Activated CD4-positive, CD25-positive, alpha-beta regulatory T cell (primary cell): ENCODE data around the gene OLFM2.
"Not testable (repeated sequence)": the region's sequence is repeated elsewhere in the genome, so short reads cannot be mapped to it uniquely, and the experiment has no call there.

Source experiments
- DNase-seq, 4 experiments: peaks; one replicate each; lab custom pipeline; 2025; lab: John Stamatoyannopoulos, UW

Gene OLFM2

DNA sequence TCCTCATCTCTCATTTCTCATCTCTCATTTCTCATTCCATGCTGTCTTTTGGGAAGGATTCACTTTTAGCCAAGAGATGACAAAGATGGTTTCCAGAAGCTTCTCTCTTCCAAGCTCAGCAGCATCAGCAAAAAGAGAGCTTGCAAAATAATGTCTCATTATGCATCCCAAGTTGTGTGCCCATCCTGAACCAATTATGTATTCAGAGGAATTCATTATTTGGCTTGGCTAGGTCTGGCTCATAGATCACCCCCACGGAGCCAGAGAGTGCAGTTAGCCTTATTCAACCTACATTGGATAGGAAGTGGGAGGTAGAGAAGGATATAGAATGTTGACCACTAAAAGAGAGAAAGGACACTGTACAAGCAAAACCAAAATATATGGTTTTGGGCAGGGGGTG is 5.4 kb upstream of the OLFM2 start:
- no peak for DNase-seq

DNA sequence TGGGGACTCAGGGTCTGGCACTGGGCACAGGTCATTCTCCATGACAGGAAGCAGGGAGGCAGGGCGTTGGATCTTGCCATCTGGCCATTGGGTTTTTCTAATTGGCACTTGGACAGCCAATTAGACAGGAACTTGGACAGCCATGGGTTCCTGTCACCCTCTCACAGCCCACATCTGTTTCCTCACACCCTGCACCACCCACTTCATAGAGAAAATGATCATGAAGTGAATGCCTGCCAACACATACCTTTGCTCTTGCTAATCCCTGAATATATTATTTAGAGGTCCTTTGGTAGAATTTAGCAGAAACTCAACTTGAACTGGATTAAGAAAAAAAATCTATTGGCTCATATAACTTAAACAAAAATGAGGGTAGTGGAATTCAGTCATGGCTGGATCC is 4.9 kb upstream of the OLFM2 start:
- DNase-seq = no peak

DNA sequence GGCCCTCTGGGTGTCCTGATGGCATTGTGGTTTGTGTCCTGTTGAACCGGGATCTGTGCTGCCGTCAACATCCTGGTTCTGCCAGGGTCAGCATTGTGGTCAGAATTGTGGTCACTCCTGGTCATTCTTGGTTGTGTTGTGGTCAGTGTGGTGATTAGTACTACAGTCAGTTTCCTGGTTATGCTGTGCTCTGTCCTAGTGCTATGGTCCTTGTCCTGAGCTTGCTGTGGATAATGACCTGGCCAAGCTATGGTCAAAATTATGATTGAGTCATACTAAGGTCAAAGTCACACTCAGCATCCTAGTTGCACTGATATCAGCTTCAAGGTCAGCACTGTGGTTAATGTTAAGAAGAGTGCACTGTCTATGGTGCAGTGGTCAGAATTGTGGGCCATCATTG is 4.5 kb upstream of the OLFM2 start:
- no peak for DNase-seq

DNA sequence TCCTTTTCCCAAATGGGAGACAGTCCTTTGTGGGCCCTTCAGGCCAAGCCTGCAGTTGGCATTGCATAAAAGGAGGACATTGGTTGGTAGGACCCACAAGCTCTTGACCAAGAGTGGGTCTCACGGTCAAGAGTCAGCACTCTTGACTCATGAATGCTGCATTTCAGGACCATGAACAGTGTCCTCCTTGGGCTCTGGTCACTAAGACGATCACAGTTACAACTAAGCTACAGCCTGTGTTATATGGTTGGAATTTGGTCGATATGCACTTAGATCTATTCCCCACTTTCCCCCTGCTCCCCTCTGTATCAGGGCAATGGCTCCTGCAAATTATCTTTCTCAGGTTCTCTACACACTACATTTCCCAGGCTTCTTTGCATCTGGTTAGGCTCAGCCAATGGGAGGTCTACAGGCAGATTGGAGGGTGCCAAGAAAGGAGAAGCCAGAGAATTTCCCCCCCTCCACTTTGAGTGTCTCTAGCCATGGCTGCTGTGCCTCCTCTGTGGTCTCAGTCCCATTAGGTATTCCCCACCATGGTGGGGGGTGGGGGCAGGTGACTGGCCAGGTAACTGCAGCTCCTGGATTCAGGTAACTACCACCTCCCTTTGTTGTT is 3.1 kb upstream of the OLFM2 start:
- DNase-seq = no peak

DNA sequence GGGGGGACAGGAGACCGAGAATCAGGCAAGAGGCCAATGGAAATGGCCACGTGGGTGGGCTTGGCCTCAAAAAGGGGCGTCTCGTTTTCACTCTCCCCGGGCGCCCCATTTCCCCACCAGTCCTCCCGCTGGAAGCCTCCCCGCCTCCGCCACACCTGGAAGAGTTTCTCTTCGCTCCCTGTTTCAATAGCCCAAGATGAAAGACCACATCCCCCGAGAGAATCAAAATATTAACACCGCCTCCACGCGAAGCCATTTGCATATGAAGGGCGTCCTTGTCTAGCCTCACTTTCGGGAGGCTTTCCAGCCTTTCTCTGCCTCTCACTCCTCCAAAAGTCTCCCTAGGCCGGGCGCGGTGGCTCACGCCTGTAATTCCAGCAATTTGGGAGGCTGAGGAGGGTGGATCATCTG is 691 bp upstream of the OLFM2 start:
- DNase-seq = no peak

DNA sequence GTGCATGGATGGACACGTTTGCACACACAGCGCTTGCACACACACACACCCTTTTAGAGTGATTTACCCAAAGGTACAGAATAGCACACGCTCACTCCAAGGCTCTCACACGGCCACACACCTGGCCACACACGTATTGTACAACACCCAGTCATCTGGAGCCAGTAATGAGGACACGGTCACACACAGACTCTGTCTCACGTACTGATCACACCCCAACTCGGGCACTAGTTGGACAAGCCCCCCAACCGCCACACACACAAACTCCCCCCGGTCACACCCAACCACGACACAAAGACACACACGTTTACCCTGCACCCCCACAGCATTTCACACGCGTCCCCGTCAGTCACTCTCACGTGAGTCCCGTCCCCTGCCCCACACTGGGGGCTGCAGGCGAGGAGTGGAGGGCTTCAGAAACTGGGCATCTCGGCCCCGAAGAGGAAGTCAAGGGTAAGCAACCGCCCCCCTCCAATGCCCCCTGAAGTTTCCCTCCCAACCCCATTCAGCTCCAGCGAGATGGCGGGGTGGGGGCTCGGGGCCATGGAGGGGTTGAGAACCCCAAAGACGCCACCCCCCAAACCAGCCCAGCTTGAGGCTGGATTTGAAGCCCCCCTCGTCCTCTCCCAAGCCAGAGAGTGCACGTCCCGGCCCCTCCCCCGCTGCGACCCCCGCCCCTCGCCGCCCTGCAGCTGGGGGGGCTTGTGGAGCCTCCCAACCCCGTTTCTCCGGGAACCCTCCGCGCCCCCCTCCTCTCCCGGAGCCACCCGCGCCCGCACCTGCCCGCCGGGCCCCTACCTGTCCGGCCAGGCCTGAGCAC is 599 bp downstream of the OLFM2 start:
- DNase-seq = no peak

DNA sequence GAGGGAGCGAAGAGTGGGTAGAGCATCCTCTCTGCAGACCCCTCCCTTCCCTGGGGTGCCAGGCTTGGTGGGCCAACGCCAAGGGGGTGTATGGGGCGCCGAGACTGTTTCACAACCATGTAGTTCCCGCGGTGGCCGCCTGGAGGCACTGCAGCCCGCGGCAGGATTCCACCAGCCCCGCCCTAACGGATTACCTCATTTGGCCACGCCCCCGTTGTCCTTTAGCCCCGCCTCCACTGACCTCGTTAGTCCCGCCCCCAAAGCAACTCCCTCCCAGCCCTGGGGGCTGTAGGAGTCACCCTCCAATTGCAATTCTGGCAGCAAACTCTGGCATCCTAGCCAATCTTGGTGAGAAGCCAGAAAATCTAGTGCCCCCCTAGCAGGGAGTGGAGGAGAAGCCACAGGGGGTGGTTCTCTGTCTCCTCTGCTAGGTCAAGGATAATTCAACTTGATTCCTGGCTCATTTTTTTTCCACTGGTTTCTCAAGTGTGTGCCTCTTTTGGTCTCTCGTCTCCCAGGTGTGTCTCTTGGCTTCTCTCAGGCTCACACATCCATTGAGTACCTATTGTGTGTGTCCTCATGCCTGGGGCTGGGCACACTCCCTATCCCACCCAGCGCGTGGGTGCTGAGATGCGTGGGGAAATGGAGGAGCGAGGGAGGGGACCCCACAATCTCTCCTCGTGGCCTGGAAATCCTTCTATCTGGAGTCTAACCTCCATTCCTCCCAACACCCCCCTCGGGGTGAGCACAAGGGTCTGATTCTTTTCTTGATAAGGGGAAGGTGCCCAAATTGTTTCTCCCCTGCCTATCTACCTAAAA is 2.0 kb downstream of the OLFM2 start:
- peak; percentile 37 to 75 (median 54) for DNase-seq

DNA sequence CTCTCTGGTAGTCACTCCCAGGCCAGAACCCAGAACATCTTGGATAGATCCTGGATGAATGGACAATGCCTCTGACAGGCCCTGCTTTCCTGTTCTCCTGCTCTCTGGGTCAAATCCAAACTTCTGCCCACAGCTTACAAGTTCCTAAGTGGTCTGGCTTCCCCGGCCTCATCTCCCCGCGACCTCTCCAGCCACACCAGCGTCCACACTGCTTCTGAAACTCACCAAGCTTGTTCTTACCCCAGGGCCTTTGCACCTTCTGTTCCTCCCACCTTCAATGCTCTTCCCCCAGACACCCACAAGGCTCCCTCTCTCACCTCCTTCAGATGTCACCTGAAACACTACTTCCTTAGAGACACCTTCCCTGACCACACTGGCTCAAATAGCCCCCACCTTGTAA is 3.5 kb downstream of the OLFM2 start:
- no peak for DNase-seq

DNA sequence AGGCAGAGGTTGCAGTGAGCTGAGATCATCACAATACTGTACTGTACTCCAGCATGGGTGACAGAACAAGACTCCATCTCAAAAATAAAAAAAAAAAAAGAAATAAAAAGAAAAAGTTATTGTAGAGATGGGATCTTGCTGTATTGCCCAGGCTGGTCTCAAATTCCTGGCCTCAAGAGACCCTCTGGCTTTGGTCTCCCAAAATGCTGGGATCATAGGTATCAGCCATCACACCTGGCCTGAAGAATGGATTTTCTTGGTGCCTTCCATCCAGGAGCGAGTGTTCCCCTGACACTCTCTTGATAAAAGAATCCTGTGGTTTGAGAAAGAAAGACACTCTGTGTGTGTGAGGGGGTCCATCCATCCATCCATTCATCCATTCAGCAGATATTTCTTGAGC is 4.7 kb downstream of the OLFM2 start:
- no peak for DNase-seq

DNA sequence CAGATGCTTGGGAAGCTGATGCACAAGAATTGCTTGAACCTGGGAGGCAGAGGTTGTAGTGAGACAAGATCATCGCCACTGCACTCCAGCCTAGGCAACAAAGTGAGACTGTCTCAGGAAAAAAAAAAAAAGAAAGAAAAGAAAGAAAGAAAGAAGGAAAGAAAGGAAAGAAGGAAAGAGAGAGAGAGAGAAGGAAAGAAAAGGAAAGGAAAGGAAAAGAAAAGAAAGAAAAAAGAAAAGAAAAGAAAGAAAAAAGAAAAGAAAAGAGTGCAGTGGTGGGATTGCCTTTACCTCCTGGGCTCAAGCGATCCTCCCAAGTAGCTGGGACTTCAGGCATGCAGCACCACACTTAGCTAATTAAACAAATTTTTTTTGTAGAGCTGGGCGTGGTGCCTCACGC is 12.9 kb downstream of the OLFM2 start:
- DNase-seq = no peak

DNA sequence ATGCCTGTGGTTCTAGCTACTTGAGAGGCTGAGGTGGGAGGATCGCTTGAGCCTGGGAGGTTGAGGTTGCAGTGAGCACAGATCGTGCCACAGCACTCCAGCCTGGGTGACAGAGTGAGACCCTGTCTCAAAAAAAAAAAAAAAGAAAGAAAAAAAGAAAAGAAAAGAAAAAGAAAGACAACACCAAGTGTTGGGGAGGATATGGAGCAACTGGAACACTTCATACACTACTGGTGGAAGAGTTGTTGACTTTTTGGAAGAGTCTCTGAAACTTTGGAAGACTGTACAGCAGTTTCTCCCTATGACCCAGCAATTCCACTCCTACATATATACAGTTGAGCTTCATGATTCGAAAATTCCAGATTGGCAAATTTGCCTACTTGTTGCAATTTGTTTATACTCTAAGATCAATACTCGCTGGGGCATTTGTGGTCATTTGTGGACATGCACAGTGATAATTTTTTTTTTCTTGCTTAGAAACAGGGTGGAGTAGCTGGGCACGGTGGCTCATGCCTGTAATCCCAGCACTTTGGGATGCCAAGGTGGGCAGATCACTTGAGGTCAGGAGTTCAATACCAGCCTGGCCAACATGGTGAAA is 13.4 kb downstream of the OLFM2 start:
- DNase-seq = not testable (repeated sequence)

DNA sequence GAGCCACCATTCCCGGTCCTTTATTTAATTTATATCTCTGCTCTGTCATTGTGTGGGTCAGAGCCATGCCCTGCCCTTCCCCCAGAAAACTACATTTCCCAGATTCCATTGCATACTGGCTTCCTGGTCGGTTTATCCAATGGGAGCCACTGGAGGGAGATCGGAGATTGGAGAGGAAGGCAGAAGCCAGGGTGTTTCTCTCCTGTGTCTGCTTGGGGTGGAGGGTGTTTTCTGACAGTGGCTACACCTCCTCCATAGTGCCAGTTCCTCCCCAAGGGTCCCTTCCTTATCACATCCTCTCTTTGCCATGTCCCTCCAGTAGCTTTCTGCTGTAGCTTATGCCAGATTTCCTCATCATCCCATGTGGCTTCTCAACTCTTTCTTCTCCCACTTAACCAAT is 19.0 kb downstream of the OLFM2 start:
- DNase-seq = no peak

DNA sequence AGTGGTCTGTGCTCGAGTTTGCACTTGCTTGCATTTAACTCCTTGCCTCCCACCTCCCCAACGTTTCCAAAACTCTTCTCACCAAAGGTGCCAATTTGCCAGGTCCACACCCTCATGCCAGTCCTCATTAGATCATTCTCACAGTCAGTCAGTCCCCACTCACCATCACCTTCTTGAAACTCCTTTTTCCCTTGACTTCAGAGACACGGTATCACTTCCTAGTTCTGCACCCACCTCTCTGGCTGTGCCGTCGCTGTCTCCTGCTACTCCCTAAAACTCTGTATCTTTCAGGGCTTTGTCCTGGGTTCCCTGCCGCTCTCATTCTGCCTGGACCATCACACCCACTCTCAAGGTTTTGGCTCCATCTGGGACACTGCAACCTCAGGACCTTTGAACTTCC is 19.6 kb downstream of the OLFM2 start:
- no peak for DNase-seq

DNA sequence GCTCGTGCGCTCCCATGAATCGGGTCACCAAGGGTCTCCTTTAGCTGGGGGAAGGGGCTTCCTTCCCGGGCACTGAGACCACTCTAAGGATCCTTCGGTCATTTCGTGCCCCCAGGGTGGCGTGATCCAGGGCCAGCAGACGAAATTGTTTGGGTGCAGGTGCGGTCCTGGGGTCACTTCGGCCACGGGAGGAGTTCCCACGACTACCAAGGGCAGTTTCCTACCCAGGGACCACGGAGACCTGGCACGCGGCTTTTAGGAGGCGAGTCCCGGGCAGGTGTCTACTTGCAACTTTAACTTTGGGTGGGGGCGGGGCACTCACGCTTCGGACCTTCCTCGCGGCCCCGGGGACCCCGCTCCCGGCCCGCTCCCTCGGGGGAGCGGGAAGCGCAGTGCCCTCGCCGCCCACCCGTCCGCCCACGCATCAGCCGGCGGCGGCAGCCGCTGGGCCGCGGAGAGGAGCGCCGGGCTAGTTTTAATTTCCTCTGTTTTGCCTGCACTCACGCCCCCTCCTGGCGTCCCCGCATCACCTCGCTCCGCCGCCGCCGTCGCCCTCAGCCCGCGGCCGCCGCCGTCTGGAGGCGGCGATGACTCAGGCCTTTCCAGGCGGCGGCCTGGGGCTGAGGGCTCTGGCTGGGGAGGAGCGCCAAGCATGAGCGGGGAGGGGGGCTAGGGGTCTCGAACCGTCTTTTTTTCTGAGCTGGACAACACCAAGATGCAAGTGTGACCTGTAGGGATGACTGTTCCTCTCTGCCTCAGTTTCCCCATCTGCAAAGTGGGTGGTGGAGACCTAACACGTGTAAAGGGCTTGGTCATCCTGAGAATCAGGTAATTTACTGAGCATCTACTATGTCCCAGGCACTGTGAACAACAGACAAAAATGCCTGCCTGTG is 21.8 kb downstream of the OLFM2 start:
- DNase-seq = peak; percentile 53 to 69 (median 58)

DNA sequence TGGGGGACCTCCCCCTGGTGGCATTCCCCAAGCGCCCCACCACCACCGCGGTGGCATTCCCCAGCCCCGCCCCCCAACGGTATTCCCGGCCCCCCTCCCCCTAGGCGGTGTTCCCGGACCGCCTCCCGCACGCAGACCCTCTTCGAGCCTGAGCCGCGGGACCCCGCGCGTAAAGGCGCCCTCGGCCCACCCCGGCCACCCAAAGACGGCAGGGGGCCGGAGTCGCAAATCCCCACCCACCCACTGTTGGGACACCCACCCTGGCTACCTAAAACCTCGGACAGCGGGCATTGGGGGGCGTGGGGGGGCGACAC is 22.4 kb downstream of the OLFM2 start:
- no peak for DNase-seq

DNA sequence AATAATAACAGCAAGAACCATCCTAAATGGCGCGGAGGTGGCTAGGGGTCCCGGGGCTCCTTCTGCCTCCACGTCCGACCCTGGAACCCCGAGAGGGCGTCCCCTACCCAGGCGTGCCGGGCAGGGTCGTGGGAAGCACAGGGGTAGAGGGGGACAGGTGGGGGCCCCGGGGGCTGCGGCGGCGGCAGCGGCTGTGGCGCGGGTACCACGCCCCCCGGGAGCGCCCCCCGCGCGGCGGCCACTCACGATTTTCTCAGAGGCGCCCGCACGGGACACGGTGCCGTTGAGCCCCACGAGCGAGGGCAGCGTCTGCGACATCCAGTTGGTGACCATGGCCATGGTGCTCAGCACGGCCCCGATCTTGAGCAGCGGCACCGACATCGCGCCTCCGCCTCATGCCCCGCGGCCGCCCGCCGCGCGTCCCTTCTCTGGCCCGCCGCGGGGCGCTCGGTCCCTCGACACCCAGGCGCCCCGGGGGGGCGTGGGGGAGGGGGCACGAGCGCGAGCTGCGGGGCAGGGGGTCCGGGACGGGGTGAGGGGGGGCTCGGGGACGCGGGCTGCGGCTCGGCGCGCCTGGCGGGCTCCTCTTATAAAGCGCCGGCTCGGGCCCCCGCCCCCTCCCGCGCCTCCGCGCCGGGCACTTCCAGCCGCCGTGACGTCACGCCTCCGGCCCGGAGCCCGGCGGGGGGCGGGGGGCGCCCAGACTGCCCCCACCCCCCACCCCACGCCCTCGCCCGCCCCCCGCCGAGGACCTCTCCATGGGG is 22.9 kb downstream of the OLFM2 start:
- no peak for DNase-seq

DNA sequence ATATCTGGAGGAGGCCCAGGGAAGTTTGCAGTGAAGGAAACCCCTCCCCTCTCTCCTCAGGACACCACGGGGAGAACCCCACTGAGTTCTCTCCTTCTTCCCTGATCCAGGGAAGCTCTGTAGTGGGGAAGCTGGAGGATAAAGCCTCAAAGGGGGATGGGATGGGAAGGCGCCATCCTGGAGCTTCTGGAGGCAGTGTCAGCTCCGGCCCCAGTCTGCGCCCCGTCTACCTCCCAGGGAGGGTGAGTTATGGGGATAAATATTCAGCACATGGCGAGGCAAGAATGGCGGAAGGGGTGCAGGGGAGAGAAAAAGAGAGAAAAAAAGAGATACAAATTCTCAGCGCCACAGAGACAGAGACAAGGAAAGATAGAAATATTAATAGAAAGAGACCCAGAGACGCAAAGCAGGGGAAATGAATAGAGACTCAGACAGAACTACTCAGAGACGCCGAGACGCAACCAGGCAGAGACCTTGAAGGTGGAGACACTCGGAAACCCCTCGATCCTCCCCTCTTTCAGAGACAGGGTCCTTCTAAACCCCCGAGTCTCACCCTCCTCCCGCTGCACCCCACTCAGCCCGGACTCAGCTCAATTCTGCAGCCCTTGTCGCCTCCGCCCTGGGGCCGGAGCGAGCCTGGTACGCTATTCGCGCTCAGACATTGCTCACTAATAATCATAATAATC is 23.6 kb downstream of the OLFM2 start:
- no peak for DNase-seq

DNA sequence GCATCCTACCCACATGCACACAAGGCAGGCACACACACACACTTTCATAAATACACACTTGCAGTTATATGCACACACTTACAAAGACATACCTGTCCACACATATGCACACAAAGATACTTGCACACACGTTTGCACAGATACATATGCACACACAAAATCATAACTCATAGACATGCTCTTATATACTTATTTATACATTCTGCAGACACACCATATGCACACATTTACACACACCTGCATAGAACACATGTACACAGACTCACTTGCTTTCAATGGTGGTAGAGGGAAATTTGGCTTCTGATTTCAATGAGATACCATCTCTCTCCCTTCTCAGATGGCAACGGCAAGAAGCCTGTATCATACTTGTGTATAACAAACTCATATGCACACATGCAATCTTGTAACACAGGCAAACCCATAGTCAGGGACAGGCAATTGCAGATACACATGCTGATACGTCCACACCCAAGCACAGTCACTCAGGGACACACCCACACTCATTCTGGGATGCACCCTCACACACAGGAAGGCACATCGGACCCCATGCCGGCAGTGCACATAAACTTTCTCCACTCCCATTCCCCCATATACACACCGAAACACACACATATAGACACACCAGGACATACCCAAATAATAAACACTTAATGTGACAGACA is 24.7 kb downstream of the OLFM2 start:
- no peak for DNase-seq

DNA sequence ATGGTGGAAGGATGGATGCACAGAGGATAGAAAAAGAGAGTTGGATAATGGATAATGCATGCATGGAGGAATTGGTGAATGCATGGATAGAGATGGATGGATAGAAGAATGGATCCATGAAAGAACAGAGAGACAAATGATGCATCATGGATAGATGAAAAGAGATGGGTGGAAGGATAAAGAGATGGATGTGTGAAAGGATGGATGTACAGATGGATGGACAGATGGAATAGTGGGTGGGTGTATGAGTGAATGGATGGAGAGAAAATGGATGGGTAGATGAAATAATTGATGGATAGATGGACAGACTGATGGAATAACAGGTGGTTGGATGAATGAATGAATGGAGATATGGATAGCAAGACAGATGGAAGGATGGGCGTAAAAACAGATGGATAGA is 25.7 kb downstream of the OLFM2 start:
- DNase-seq = no peak

DNA sequence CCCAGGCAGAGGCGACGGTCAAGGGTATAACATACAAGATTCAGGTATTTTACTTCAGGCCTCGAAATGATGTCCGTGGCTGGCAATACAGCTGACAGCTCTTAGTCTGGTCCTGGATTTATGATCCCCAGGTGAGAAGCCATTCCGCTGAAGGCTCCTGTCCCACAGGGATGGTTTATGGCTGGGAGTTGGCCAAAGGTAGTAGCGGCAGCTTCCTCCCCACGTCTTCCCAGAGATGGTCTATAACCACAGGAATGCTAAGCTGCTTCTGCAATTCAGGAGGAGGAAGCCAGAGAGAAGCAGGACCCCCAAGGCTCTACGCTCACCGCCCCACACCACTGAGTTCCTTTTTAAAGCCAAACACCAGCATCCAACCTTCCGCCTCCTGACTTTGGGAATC is 27.1 kb downstream of the OLFM2 start:
- DNase-seq = no peak
